Panc1 (cell line): ENCODE measurements around the gene RBFOX1. TPM values are rescaled to one million over a fixed set of nuclear protein-coding genes. Genes with fewer than 3 reads are reported as not detected.

Experiments used
- ATAC-seq: fragments of 200-7000 bp; cut with Tn5 transposase; 2 replicates; pipeline ENCODE4 v1.9.1; 2020; ENCODE audit warnings: mild to moderate bottlenecking, moderate library complexity
- BruUV-seq: library from RNA; stranded (reverse); fragments of 400-500 nt; replicated peaks from 2 replicates; lab custom pipeline; 2021; lab: Mats Ljungman, UMichigan
- CTCF ChIA-PET: fragments of 300-600 bp; sonication (Branson Sonifier 250); formaldehyde crosslinking; loops from one replicate; lab custom pipeline; 2022; ENCODE audit warnings: antibody characterized with exemption; lab: Charles Lee
- POLR2A ChIA-PET: fragments of 300-600 bp; sonication (Branson Sonifier 250); formaldehyde crosslinking; loops from one replicate; lab custom pipeline; 2022; ENCODE audit warnings: antibody characterized with exemption; lab: Charles Lee
- DNase-seq: peaks from one replicate; pipeline ENCODE4 v3.0.0-alpha.2; 2010; ENCODE audit warnings: low read depth, low spot score
- H3K27ac ChIP-seq: 2 replicates; pipeline ENCODE4 v1.5.1; 2011; ENCODE audit warnings: mild to moderate bottlenecking, low read length, inconsistent platforms
- H3K27me3 ChIP-seq: fragments of 200-500 bp; sonication (Bioruptor generic); 2 replicates; pipeline ENCODE4 v1.6.0; 2014; ENCODE audit warnings: low read length, inconsistent platforms; ENCODE audit not compliant: control insufficient read depth, insufficient read depth
- H3K36me3 ChIP-seq: fragments of 200-500 bp; sonication (Bioruptor generic); 2 replicates; pipeline ENCODE4 v1.5.1; 2014; ENCODE audit warnings: inconsistent platforms, mild to moderate bottlenecking, low read length, moderate library complexity; ENCODE audit not compliant: control insufficient read depth, insufficient read depth
- H3K4me1 ChIP-seq: 2 replicates; pipeline ENCODE4 v1.5.1; 2011; ENCODE audit warnings: inconsistent platforms, mild to moderate bottlenecking, low read length, moderate library complexity; ENCODE audit not compliant: control insufficient read depth, insufficient read depth
- H3K4me3 ChIP-seq, 2 experiments: 2 replicates each; pipeline ENCODE4 v1.5.1; 2011 to 2012; ENCODE audit warnings: low read depth in 2 of 2, low read length in 2 of 2, mild to moderate bottlenecking in 2 of 2, inconsistent platforms in 1 of 2, moderate library complexity in 1 of 2
- H3K9me3 ChIP-seq: fragments of 200-500 bp; sonication (Bioruptor generic); 2 replicates; pipeline ENCODE4 v1.5.1; 2014; ENCODE audit warnings: low read depth, mild to moderate bottlenecking, inconsistent platforms, low read length, moderate library complexity; ENCODE audit not compliant: control insufficient read depth, insufficient read depth
- POLR2AphosphoS5 ChIP-seq: IDR thresholded peaks from 2 replicates; pipeline ENCODE4 v1.6.1; 2012; ENCODE audit warnings: mild to moderate bottlenecking, low read depth, low read length, moderate library complexity
- SIN3A ChIP-seq: IDR thresholded peaks from 2 replicates; pipeline ENCODE4 v1.6.1; 2012; ENCODE audit warnings: low read depth, mild to moderate bottlenecking, low read length, moderate library complexity, borderline replicate concordance; ENCODE audit not compliant: insufficient read depth
- TCF7L2 ChIP-seq: IDR thresholded peaks from 2 replicates; pipeline ENCODE4 v1.6.1; 2011; ENCODE audit warnings: mild to moderate bottlenecking, low read depth, low read length, inconsistent platforms
- in situ Hi-C: cut with HindIII; loops from 2 replicates; pipeline ENCODE4 v1.10.0; 2016; ENCODE audit warnings: low sequenced_read_pairs, low pct_unique_long_range_greater_than_20kb
- intact Hi-C: fragments of 100-400 bp; cut with micrococcal nuclease; formaldehyde crosslinking; loops from one replicate; pipeline ENCODE4 v1.10.0; 2022; ENCODE audit not compliant: unreplicated experiment
- total RNA-seq: library from RNA; stranded (reverse); gene quantifications from one replicate; pipeline ENCODE4 v1.2.1, GENCODE V29; 2021; ENCODE audit not compliant: unreplicated experiment
- TF ChIP-seq, protein P1 (sequence below), 2 experiments: IDR thresholded peaks; 2 replicates each; pipeline ENCODE4 v1.6.1; 2011 to 2012; ENCODE audit warnings: low read depth in 2 of 2, control low read depth in 1 of 2, low read length in 1 of 2, mild to moderate bottlenecking in 1 of 2, moderate library complexity in 1 of 2; ENCODE audit not compliant: insufficient read depth in 1 of 2
- TF ChIP-seq, protein P2 (sequence below): fragments of 450-650 bp; IDR thresholded peaks from 2 replicates; pipeline ENCODE4 v1.5.1; 2017; ENCODE audit warnings: mild to moderate bottlenecking

RBFOX1 gene
- total RNA-seq, 1 experiment from 2014 or later = not detected

DNA sequence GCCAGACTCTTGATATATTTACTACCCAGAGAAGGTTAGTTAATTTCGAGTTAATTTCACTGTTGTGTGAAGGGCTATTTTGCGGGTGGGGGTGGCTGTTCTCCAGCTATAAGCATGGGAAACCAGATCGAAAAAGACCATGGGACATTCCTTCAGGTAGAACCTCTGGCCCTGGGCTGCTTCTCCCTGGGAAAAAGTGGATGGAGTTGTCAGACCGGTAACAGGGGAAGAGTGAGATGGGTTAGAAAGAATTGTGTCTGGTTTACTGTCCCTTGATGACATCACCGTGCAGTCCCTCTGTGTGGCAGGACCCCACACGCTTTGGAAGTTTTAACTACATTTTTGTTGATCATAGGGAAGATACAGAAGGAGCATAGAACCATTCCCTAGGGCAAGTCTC is 296.3 kb downstream of the RBFOX1 start:
- H3K27me3 ChIP-seq = no peaks in the 10 kb centered on the region; the same call in 1 of the 2 replicates
- POLR2A ChIA-PET = no interaction called here

DNA sequence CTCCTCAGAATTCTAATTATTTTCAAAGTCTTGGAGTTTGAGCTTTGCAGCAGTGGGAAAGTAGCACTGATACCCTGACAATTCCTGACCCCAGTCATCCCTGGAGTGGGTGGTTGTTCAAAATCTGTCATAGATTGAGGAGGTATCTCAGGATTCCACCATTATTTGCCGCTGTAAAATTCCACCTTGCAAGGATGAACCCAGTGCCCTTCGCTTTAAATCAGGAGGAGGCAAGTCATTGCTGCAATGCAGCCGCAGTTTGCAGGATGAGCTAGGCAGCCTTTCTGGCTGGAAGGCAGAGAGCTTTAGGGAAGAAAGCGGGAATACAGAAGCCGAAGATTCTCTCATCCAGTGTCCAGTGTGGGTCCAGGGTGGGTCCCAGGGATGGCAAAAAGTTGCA is 296.9 kb downstream of the RBFOX1 start:
- Histone ChIP-seq H3K9me3 (no peaks in the 10 kb centered on the region), H3K27me3 (no peaks in the 10 kb centered on the region; the same call in 1 of the 2 replicates), H3K4me1 (no peaks in the 10 kb centered on the region), H3K36me3 (no peaks in the 10 kb centered on the region), H3K27ac (no peak overlapping the region), H3K4me3 (no peak overlapping the region)
- intact Hi-C loops (no loop called here), in situ Hi-C loops (no loop called here)
- no TSS peak for BruUV-seq
- ATAC-seq (no peak), DNase-seq (no peak)
- TF ChIP-seq, protein P1, sequence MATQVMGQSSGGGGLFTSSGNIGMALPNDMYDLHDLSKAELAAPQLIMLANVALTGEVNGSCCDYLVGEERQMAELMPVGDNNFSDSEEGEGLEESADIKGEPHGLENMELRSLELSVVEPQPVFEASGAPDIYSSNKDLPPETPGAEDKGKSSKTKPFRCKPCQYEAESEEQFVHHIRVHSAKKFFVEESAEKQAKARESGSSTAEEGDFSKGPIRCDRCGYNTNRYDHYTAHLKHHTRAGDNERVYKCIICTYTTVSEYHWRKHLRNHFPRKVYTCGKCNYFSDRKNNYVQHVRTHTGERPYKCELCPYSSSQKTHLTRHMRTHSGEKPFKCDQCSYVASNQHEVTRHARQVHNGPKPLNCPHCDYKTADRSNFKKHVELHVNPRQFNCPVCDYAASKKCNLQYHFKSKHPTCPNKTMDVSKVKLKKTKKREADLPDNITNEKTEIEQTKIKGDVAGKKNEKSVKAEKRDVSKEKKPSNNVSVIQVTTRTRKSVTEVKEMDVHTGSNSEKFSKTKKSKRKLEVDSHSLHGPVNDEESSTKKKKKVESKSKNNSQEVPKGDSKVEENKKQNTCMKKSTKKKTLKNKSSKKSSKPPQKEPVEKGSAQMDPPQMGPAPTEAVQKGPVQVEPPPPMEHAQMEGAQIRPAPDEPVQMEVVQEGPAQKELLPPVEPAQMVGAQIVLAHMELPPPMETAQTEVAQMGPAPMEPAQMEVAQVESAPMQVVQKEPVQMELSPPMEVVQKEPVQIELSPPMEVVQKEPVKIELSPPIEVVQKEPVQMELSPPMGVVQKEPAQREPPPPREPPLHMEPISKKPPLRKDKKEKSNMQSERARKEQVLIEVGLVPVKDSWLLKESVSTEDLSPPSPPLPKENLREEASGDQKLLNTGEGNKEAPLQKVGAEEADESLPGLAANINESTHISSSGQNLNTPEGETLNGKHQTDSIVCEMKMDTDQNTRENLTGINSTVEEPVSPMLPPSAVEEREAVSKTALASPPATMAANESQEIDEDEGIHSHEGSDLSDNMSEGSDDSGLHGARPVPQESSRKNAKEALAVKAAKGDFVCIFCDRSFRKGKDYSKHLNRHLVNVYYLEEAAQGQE (IDR thresholded peaks at IDR 0.05; ENCODE audit: insufficient read depth in 1 of 2, low read depth in 2 of 2, low read length in 1 of 2) = no peak
- TF ChIP-seq TCF7L2 = no peak
- TF ChIP-seq, protein P2, sequence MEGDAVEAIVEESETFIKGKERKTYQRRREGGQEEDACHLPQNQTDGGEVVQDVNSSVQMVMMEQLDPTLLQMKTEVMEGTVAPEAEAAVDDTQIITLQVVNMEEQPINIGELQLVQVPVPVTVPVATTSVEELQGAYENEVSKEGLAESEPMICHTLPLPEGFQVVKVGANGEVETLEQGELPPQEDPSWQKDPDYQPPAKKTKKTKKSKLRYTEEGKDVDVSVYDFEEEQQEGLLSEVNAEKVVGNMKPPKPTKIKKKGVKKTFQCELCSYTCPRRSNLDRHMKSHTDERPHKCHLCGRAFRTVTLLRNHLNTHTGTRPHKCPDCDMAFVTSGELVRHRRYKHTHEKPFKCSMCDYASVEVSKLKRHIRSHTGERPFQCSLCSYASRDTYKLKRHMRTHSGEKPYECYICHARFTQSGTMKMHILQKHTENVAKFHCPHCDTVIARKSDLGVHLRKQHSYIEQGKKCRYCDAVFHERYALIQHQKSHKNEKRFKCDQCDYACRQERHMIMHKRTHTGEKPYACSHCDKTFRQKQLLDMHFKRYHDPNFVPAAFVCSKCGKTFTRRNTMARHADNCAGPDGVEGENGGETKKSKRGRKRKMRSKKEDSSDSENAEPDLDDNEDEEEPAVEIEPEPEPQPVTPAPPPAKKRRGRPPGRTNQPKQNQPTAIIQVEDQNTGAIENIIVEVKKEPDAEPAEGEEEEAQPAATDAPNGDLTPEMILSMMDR = no peak
- no peak for TF ChIP-seq SIN3A
- no peak for TF ChIP-seq POLR2AphosphoS5
- ChIA-PET POLR2A (no interaction called here), CTCF (no interaction called here)

More for the DNA sequence above, 296.3 kb downstream of the RBFOX1 start:
- DNase-seq (no peak), ATAC-seq (no peak)
- Histone ChIP-seq H3K9me3 (no peaks in the 10 kb centered on the region), H3K27ac (no peak overlapping the region), H3K36me3 (no peaks in the 10 kb centered on the region), H3K4me3 (no peak overlapping the region), H3K4me1 (no peaks in the 10 kb centered on the region)
- in situ Hi-C loops (no loop called here), intact Hi-C loops (no loop called here)
- CTCF ChIA-PET = no interaction called here
- BruUV-seq = no TSS peak
- TF ChIP-seq, protein P2 = no peak
- TF ChIP-seq TCF7L2 (no peak), POLR2AphosphoS5 (no peak), SIN3A (no peak)
- TF ChIP-seq, protein P1 (IDR thresholded peaks at IDR 0.05; ENCODE audit: insufficient read depth in 1 of 2, low read depth in 2 of 2, low read length in 1 of 2) = no peak
